Right lobe of liver (tissue), 4 donors: ENCODE measurements around the gene ING2.

Source experiments
- POLR2A ChIP-seq: fragments of 450-650 bp; IDR thresholded peaks from one replicate; pipeline ENCODE4 v1.6.1; 2017; ENCODE audit warnings: antibody characterized with exemption, mild to moderate bottlenecking
- TF ChIP-seq, protein P1 (sequence below), 4 donors: fragments of 200-600 bp in 3 of 4; fragments of 450-650 bp in 1 of 4; IDR thresholded peaks; one replicate each; pipeline versions ENCODE4 v1.5.1 to v1.8.0; 2016 to 2022; ENCODE audit warnings: antibody characterized with exemption in 4 of 4, mild to moderate bottlenecking in 2 of 4
- donor health status: DM: no; HTN: no; CAD: no.
- donor health status: DM: no; HTN: no; CAD: no.
- donor health status: DM: no; HTN: yes; CAD: no.

DNA sequence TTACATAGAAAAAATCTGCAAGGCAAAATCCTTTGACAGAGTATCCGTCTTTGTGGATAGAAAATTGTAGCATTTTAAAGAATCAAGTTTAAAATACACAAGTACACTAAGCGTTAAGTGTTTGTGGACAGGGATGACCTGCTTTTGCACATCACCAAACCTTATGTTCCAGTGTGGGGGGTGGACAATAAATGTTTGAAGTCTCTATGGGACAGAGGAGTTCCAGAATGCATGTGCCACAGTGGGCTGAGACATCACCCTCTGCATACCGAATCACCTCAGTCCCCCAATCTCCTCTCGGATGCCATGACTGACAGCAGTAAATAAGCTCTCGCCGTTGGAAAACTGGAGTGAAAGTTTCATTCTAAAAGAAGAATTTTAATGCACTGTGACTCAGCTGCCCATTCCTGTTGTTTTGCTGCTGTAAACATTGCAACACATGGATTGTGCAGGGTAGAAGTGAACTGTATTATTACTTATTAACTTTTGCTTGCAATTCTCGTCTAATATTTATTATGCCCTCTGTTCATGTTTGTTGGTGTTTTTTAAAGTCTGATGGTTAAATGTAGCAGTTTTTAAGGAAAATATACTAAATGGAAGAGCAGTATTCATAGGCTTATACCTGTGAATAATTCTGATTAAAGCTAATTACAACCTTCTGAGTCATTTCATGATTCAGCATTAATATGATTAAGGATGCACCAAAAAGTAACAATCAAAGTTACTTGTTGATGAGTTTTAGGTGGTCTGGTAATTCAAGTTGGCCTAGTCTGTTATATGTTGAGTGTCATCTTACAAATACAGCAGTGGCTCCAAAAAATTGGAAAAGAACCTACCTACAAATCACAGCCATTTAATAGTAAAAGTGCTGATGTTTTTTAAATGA lies 36.4 kb upstream of the ING2 start:
- TF ChIP-seq, protein P1, sequence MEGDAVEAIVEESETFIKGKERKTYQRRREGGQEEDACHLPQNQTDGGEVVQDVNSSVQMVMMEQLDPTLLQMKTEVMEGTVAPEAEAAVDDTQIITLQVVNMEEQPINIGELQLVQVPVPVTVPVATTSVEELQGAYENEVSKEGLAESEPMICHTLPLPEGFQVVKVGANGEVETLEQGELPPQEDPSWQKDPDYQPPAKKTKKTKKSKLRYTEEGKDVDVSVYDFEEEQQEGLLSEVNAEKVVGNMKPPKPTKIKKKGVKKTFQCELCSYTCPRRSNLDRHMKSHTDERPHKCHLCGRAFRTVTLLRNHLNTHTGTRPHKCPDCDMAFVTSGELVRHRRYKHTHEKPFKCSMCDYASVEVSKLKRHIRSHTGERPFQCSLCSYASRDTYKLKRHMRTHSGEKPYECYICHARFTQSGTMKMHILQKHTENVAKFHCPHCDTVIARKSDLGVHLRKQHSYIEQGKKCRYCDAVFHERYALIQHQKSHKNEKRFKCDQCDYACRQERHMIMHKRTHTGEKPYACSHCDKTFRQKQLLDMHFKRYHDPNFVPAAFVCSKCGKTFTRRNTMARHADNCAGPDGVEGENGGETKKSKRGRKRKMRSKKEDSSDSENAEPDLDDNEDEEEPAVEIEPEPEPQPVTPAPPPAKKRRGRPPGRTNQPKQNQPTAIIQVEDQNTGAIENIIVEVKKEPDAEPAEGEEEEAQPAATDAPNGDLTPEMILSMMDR (IDR thresholded peaks at IDR 0.05), result no peak
- no peak for TF ChIP-seq POLR2A
